Measurements from ENCODE around the gene NFIB.

Gene NFIB

GRCh38 chr9:14220256-14220655, 93.7 kb downstream of the NFIB start:
- no peak overlapping the region for H3K27ac ChIP-seq
- H3K4me3 ChIP-seq (ENCODE audit: low read depth, low read length): no peak overlapping the region
- DNase-seq: no peak
- TF ChIP-seq, protein P1, sequence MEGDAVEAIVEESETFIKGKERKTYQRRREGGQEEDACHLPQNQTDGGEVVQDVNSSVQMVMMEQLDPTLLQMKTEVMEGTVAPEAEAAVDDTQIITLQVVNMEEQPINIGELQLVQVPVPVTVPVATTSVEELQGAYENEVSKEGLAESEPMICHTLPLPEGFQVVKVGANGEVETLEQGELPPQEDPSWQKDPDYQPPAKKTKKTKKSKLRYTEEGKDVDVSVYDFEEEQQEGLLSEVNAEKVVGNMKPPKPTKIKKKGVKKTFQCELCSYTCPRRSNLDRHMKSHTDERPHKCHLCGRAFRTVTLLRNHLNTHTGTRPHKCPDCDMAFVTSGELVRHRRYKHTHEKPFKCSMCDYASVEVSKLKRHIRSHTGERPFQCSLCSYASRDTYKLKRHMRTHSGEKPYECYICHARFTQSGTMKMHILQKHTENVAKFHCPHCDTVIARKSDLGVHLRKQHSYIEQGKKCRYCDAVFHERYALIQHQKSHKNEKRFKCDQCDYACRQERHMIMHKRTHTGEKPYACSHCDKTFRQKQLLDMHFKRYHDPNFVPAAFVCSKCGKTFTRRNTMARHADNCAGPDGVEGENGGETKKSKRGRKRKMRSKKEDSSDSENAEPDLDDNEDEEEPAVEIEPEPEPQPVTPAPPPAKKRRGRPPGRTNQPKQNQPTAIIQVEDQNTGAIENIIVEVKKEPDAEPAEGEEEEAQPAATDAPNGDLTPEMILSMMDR (IDR thresholded peaks at IDR 0.05; ENCODE audit: low read depth, low read length): no peak
- H3K9me3 ChIP-seq (ENCODE audit: severe bottlenecking): no peaks in the 10 kb centered on the region
- H3K27me3 ChIP-seq (ENCODE audit: insufficient read depth, low read depth, severe bottlenecking): no peaks in the 10 kb centered on the region
- H3K36me3 ChIP-seq: no peaks in the 10 kb centered on the region

GRCh38 chr9:14219850-14220249, 94.1 kb downstream of the NFIB start:
- TF ChIP-seq, protein P1 (IDR thresholded peaks at IDR 0.05; ENCODE audit: low read depth, low read length): no peak
- no peak for DNase-seq
- Histone ChIP-seq H3K27ac (no peak overlapping the region), H3K4me3 (ENCODE audit: low read depth, low read length) (no peak overlapping the region), H3K36me3 (no peaks in the 10 kb centered on the region), H3K9me3 (ENCODE audit: severe bottlenecking) (no peaks in the 10 kb centered on the region), H3K27me3 (ENCODE audit: insufficient read depth, low read depth, severe bottlenecking) (no peaks in the 10 kb centered on the region)

- Histone ChIP-seq H3K9me3 (ENCODE audit: severe bottlenecking) (no peaks in the 10 kb centered on the region), H3K27ac (no peak overlapping the region)
- no peak for DNase-seq
Observed at GRCh38 chr9:14218253-14218652, 95.7 kb downstream of the NFIB start.

GRCh38 chr9:14216612-14217194, 97.2 kb downstream of the NFIB start:
- DNase-seq: no peak
- Histone ChIP-seq H3K36me3 (no peaks in the 10 kb centered on the region), H3K27ac (no peak overlapping the region), H3K4me3 (ENCODE audit: low read depth, low read length) (no peak overlapping the region), H3K27me3 (ENCODE audit: insufficient read depth, low read depth, severe bottlenecking) (no peaks in the 10 kb centered on the region), H3K9me3 (ENCODE audit: severe bottlenecking) (no peaks in the 10 kb centered on the region)
- TF ChIP-seq, protein P1 (IDR thresholded peaks at IDR 0.05; ENCODE audit: low read depth, low read length): no peak

More at GRCh38 chr9:14218253-14218652, 95.7 kb downstream of the NFIB start:
- TF ChIP-seq, protein P1 (IDR thresholded peaks at IDR 0.05; ENCODE audit: low read depth, low read length): no peak
- H3K36me3 ChIP-seq: no peaks in the 10 kb centered on the region
- no peaks in the 10 kb centered on the region for H3K27me3 ChIP-seq (ENCODE audit: insufficient read depth, low read depth, severe bottlenecking)
- H3K4me3 ChIP-seq (ENCODE audit: low read depth, low read length): no peak overlapping the region

DNA sequence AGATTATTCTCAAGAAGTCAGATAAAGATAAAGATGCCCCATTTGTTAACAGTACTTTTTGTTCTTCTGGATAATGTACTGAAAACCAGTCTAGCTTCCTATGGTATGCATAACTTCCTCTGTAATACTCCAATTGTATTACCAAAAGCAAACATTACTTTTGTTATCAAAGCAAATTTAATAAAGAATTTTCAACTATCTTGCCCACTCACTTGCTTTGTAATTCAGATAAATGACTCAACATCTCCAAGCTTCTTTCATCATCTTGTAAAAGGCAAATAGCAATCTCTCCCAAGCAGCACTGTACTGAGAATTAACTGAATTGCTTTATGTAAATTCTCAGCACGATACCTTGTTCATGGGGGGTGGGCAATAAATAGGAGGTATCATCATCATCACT, 98.3 kb downstream of the NFIB start:
- no peak for DNase-seq
- TF ChIP-seq, protein P1 (IDR thresholded peaks at IDR 0.05; ENCODE audit: low read depth, low read length): no peak
- Histone ChIP-seq H3K4me3 (ENCODE audit: low read depth, low read length) (no peak overlapping the region), H3K27ac (no peak overlapping the region), H3K36me3 (no peaks in the 10 kb centered on the region), H3K27me3 (ENCODE audit: insufficient read depth, low read depth, severe bottlenecking) (no peaks in the 10 kb centered on the region), H3K9me3 (ENCODE audit: severe bottlenecking) (no peaks in the 10 kb centered on the region)

DNA sequence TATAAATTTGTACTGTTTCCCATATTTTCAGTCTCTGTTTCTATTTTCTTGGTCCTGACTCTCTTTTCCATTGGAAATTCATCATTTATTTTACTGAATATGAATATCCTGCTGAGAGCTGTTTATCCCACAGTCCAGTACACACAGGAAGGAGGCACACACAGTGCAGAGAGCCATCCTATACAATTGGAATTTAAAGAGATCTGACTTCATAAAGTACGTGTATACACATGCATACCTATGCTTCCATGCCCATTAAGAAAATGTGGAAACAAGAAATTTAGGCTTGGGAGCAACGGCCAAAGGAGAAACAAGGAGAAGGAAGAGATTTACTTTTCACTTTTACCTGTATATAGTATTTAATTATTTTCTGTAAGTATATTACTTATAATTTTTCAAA, 99.2 kb downstream of the NFIB start:
- H3K4me3 ChIP-seq (ENCODE audit: low read depth, low read length): no peak overlapping the region
- H3K27ac ChIP-seq: no peak overlapping the region
- H3K36me3 ChIP-seq: no peaks in the 10 kb centered on the region
- no peaks in the 10 kb centered on the region for H3K27me3 ChIP-seq (ENCODE audit: insufficient read depth, low read depth, severe bottlenecking)
- TF ChIP-seq, protein P1 (IDR thresholded peaks at IDR 0.05; ENCODE audit: low read depth, low read length): no peak
- H3K9me3 ChIP-seq (ENCODE audit: severe bottlenecking): no peaks in the 10 kb centered on the region
- no peak for DNase-seq

Data from WERI-Rb-1 (cell line).